ENCODE results near the gene TSPAN3.

TSPAN3 gene

DNA sequence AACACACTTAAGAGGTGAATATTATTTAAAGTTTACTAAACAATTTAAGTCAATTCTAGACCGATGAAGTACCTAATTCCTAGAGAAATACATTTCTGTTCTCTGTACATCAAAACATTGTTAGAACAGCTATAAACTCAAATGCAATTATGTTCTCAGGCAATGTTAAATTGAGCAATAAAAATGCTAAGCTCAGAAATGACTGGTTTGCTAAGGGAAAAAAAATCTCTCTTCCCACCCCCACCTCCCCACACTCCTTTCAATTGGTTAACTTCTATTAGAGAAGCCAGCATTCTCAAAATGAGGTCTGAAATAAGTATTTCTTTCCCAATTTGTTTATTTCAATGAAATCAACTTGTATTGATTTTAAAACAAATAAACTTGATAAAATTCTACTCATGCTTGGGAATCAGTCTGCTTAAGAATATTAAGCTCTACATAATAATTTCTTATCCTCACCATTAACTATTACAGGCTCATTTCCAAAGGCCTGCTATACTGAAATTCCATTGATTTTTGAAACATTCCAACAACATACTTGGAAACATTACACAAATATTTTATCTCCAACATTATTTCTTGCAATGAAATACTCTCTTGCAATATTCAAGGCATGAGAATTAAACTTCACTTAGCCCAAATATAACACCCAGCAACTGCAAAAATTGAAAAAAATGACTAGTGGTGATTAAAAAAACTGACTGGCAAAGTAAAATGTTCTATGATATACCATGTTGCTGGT, 22.6 kb downstream of the TSPAN3 start:
- Mint-ChIP-seq H3K4me1 (ENCODE audit: low read depth) (peaks cover 3% of the 10 kb centered on the region), H3K27ac (no peak overlapping the region), H3K4me3 (no peak overlapping the region), H3K27me3 (no peaks in the 10 kb centered on the region), H3K36me3 (peaks cover 12% of the 10 kb centered on the region), H3K9me3 (ENCODE audit: low read depth) (no peaks in the 10 kb centered on the region)

DNA sequence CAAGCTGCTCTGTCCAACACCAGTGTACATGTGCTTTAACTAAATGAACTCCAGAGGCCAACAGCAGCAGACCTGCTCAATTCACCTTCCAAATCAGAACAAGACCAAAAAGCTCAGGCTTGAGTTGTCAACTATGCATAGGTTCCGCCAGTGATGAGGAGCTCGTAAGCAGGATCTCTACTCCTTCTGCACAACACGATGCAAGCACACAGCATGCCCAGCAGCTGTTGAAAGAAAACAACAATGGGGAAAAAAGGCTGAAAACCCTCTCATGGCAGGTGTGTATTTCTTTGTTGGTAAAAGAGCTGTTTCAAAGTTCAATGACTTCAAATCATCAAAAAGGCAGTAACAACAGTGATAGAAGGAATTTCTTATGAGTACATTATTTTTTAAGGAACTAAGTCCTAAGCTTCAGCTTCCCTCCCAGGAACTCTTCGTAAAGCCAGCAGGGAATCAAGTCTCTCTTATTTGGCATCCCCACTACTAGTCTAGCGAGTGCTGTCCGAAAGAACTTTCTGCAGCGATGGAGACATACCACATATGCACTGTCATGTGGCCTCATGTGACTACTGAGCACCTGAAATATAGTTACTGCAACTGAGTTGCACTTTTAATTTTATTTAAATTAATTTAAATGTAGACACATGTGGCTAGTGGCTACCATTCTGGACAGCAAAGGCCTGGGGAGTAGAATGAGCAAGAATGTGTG, 24.1 kb downstream of the TSPAN3 start:
- H3K27me3 Mint-ChIP-seq = no peaks in the 10 kb centered on the region
- H3K4me3 Mint-ChIP-seq = no peak overlapping the region
- H3K27ac Mint-ChIP-seq = no peak overlapping the region
- no peaks in the 10 kb centered on the region for H3K9me3 Mint-ChIP-seq (ENCODE audit: low read depth)
- H3K4me1 Mint-ChIP-seq (ENCODE audit: low read depth) = peaks cover 3% of the 10 kb centered on the region
- H3K36me3 Mint-ChIP-seq = peaks cover 12% of the 10 kb centered on the region

DNA sequence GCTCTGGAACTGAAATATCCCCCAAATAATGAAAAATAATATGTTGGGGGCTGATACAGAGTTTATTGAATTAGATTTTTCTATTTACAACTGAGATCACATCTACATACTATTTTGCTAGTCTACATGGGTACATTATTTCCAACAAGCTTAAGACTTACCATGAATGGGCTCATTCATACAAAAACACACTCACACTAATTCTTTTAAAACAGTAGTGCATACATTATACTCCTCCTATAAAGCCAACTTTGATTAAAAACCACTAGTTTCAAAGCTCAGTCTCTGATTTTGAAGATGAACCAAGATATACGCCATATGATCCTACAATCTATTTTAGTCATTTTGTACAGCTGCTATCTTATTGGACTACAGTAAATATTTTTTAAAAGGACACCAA, 24.9 kb downstream of the TSPAN3 start:
- Mint-ChIP-seq H3K36me3 (peaks cover 12% of the 10 kb centered on the region), H3K27me3 (no peaks in the 10 kb centered on the region), H3K4me1 (ENCODE audit: low read depth) (peaks cover 4% of the 10 kb centered on the region), H3K27ac (peak overlapping the region; percentile 13), H3K9me3 (ENCODE audit: low read depth) (no peaks in the 10 kb centered on the region), H3K4me3 (no peak overlapping the region)

DNA sequence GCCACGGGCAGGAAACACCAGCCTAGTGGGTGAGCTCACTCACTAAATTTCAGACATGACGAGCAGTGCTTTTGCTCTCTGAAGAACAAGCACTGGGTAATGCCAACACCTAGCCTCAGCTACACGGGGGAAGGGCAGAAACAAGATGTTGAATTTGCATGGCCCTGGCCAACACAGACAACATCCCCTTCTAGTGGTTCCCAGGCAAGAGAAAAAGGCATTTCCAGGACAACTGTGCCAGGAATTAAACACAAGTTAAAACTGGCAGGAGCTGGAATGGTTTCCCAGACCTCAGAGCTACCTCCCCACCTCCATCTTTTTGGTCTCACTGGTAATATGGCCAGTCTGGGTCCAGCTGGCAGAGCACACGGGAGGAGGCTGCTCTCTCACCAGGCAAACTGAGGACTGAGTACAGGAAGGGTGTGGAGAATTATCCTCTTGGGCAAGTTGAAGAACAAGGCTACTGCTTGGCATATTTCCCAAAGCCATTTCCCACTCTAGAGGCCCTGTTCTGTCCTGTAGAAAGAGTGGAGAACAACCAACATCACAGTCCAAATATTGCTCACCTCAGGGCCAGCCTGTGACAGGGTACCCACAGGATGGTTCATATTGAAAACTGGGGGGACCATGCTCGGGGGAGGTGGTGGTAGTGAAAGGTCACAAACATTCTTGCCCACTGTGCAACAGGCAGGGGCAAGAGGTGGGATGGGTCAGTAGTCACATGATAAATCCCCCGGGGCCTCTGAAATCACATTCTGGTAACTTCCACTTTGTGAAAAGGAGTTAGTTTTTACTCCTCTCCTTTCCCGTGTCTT, 26.5 kb downstream of the TSPAN3 start:
- peaks cover 14% of the 10 kb centered on the region for H3K36me3 Mint-ChIP-seq
- H3K27ac Mint-ChIP-seq = no peak overlapping the region
- H3K9me3 Mint-ChIP-seq (ENCODE audit: low read depth) = no peaks in the 10 kb centered on the region
- no peaks in the 10 kb centered on the region for H3K27me3 Mint-ChIP-seq
- no peak overlapping the region for H3K4me3 Mint-ChIP-seq
- peaks cover 8% of the 10 kb centered on the region for H3K4me1 Mint-ChIP-seq (ENCODE audit: low read depth)

- no peaks in the 10 kb centered on the region for H3K27me3 Mint-ChIP-seq
- H3K27ac Mint-ChIP-seq = peak overlapping the region; percentile 35
- peaks cover 14% of the 10 kb centered on the region for H3K36me3 Mint-ChIP-seq
- H3K4me3 Mint-ChIP-seq = no peak overlapping the region
- no peaks in the 10 kb centered on the region for H3K9me3 Mint-ChIP-seq (ENCODE audit: low read depth)
- H3K4me1 Mint-ChIP-seq (ENCODE audit: low read depth) = peaks cover 8% of the 10 kb centered on the region
These were observed 27.7 kb downstream of the TSPAN3 start for GRCh38 chr15:77042955-77043920.

GRCh38 chr15:77042245-77042919, 28.5 kb downstream of the TSPAN3 start:
- peaks cover 8% of the 10 kb centered on the region for H3K4me1 Mint-ChIP-seq (ENCODE audit: low read depth)

GRCh38 chr15:77040673-77041072, 30.2 kb downstream of the TSPAN3 start:
- Mint-ChIP-seq H3K4me1 (ENCODE audit: low read depth) (peaks cover 8% of the 10 kb centered on the region), H3K27ac (peak overlapping the region; percentile 82), H3K4me3 (no peak overlapping the region)

More at GRCh38 chr15:77042245-77042919, 28.5 kb downstream of the TSPAN3 start:
- Mint-ChIP-seq H3K9me3 (ENCODE audit: low read depth) (no peaks in the 10 kb centered on the region), H3K36me3 (peaks cover 14% of the 10 kb centered on the region), H3K27me3 (no peaks in the 10 kb centered on the region), H3K4me3 (no peak overlapping the region), H3K27ac (peak overlapping the region; percentile 75)

GRCh38 chr15:77039848-77040247, 31.1 kb downstream of the TSPAN3 start:
- Mint-ChIP-seq H3K27ac (no peak overlapping the region), H3K36me3 (peaks cover 5% of the 10 kb centered on the region), H3K27me3 (no peaks in the 10 kb centered on the region), H3K9me3 (ENCODE audit: low read depth) (no peaks in the 10 kb centered on the region), H3K4me3 (no peak overlapping the region), H3K4me1 (ENCODE audit: low read depth) (peaks cover 5% of the 10 kb centered on the region)

More at GRCh38 chr15:77040673-77041072, 30.2 kb downstream of the TSPAN3 start:
- Mint-ChIP-seq H3K9me3 (ENCODE audit: low read depth) (no peaks in the 10 kb centered on the region), H3K36me3 (peaks cover 11% of the 10 kb centered on the region), H3K27me3 (no peaks in the 10 kb centered on the region)

GRCh38 chr15:77039217-77039533, 31.7 kb downstream of the TSPAN3 start:
- peaks cover 5% of the 10 kb centered on the region for H3K4me1 Mint-ChIP-seq (ENCODE audit: low read depth)
- H3K27me3 Mint-ChIP-seq = no peaks in the 10 kb centered on the region
- no peaks in the 10 kb centered on the region for H3K9me3 Mint-ChIP-seq (ENCODE audit: low read depth)
- H3K4me3 Mint-ChIP-seq = no peak overlapping the region
- H3K27ac Mint-ChIP-seq = no peak overlapping the region
- H3K36me3 Mint-ChIP-seq = peaks cover 5% of the 10 kb centered on the region

DNA sequence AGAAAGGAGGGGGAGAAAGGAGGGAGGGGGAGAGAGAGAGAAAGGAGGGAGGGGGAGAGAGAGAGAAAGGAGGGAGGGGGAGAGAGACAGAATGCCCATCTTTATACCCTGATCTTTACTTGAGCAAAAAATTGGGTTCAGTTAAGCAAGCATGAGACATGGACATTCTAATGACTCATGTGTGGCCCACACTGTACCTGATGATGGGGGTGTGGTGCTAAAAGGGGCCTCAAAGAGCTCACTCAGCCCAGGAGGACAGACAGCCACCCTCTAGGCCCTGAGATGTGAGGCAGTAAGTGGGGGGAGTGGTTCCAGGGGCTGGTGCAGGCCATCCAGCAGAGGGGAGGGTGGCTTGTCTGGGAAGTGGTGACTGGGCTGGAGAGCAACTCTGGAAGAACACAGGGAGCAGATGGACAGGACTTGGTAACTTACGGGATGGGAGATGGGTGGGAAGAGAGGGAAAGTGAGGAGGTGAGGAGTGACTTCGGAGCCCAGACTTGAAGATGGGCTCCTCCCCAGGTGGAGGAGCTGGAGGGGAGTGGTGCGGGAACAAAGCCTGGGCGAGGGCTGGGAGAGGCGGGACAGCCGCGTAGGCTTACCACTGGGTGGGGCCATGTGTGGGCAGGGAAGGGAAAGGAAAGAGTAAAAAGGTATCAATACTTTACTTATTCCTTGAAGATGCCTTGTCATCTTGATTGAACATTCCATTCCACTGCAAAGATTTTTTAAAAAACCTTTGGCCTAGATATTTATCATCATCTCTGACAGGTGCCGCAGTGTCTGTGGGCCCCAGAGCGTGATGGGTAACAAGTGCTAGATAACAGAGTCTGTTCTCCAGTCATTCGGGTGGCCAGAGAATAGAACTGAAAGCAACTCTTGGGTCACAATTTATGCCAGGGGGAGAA, 32.3 kb downstream of the TSPAN3 start:
- H3K27me3 Mint-ChIP-seq = no peaks in the 10 kb centered on the region
- no peak overlapping the region for H3K27ac Mint-ChIP-seq
- no peaks in the 10 kb centered on the region for H3K9me3 Mint-ChIP-seq (ENCODE audit: low read depth)
- H3K4me3 Mint-ChIP-seq = no peak overlapping the region
- peaks cover 3% of the 10 kb centered on the region for H3K36me3 Mint-ChIP-seq
- H3K4me1 Mint-ChIP-seq (ENCODE audit: low read depth) = peaks cover 5% of the 10 kb centered on the region

- H3K9me3 Mint-ChIP-seq (ENCODE audit: low read depth) = no peaks in the 10 kb centered on the region
- no peak overlapping the region for H3K4me3 Mint-ChIP-seq
- H3K27me3 Mint-ChIP-seq = no peaks in the 10 kb centered on the region
- H3K4me1 Mint-ChIP-seq (ENCODE audit: low read depth) = peaks cover 5% of the 10 kb centered on the region
- peaks cover 3% of the 10 kb centered on the region for H3K36me3 Mint-ChIP-seq
- peak overlapping the region; percentile 41 for H3K27ac Mint-ChIP-seq
These were observed 33.3 kb downstream of the TSPAN3 start for GRCh38 chr15:77037388-77038209.

DNA sequence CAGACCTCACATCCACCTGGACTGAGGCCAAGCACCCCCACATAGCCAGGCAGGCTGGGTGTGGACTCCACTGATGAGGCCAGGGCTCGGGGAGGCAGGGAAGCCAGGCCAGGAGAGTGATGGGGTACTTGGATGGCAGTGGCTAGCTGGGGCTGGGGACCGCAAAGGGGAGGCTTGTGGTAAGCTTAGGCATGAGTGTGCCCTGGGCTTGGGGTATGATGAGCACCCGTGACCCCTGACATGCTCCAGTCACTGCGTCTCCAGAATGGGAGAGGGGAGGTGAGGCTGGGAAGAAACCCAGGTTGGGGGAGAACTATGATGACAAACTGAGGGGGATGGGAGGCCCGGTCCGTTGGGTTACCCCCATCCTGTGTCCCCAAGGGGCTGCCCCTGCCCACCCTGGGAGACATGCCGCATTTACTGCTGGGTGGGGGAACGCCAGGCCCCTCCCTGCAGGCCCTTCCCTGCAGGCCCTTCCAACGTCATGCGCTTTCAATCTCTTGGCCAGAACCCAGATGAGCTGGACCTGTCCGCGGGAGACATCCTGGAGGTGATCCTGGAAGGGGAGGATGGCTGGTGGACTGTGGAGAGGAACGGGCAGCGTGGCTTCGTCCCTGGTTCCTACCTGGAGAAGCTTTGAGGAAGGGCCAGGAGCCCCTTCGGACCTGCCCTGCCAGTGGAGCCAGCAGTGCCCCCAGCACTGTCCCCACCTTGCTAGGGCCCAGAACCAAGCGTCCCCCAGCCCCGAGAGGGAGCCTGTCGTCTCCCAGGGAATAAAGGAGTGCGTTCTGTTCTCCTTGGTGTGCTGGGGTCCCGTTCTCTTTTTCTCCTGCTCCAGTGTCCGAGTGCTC, 34.1 kb downstream of the TSPAN3 start:
- H3K4me1 Mint-ChIP-seq (ENCODE audit: low read depth) = peaks cover 5% of the 10 kb centered on the region
- H3K27ac Mint-ChIP-seq = peak overlapping the region; percentile 41
- H3K36me3 Mint-ChIP-seq = peaks cover 3% of the 10 kb centered on the region
- H3K27me3 Mint-ChIP-seq = no peaks in the 10 kb centered on the region
- H3K4me3 Mint-ChIP-seq = no peak overlapping the region
- H3K9me3 Mint-ChIP-seq (ENCODE audit: low read depth) = no peaks in the 10 kb centered on the region

Measured in activated naive CD8-positive, alpha-beta T cell (primary cell).